Stimulated activated CD4-positive, alpha-beta T cell treated with anti-CD3 and anti-CD28 coated beads, Interleukin-1b, Interleukin-23, amount 100 ng/mL, for 24 hours (primary cell): ENCODE results near the gene TENT4B.

Experiments
- DNase-seq, 4 experiments: peaks; one replicate each; pipeline ENCODE4 v3.0.0-alpha.2; 2020; ENCODE audit warnings: low read depth in 4 of 4, low spot score in 1 of 4

TENT4B gene

GRCh38 chr16:50269769-50270509 lies 116.8 kb downstream of the TENT4B start:
- DNase-seq = no peak

DNA sequence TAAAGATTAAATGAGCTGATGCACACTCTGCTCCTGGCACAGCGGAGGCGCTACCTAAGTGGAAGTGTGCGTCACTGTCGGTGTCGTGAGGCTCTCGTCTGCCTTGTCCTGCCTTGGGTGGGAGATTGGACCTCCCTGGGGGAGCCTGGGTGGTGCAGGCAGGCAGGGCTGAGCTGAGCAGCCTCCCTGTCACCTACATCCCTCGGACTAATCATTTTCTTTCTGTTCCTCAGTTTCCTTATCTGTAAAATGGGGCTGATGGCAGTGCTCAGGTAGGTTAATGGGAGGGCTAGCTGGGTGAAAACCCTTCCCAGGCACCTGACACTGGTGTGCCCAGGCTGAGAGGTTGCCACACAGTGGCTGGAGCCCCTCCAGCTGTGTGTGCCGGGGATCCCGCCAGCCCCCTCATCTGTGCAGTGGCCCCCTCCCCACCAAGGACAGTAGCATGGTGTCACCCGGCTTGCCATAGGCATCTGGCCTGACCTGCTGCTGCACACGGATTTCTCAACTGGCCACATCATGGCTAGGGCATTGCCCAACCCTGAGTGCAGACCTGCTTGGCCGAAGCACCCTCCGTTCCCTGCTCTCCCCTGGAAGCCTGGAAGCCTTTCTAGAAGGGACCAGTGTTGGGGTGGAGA lies 117.5 kb downstream of the TENT4B start:
- no peak for DNase-seq

DNA sequence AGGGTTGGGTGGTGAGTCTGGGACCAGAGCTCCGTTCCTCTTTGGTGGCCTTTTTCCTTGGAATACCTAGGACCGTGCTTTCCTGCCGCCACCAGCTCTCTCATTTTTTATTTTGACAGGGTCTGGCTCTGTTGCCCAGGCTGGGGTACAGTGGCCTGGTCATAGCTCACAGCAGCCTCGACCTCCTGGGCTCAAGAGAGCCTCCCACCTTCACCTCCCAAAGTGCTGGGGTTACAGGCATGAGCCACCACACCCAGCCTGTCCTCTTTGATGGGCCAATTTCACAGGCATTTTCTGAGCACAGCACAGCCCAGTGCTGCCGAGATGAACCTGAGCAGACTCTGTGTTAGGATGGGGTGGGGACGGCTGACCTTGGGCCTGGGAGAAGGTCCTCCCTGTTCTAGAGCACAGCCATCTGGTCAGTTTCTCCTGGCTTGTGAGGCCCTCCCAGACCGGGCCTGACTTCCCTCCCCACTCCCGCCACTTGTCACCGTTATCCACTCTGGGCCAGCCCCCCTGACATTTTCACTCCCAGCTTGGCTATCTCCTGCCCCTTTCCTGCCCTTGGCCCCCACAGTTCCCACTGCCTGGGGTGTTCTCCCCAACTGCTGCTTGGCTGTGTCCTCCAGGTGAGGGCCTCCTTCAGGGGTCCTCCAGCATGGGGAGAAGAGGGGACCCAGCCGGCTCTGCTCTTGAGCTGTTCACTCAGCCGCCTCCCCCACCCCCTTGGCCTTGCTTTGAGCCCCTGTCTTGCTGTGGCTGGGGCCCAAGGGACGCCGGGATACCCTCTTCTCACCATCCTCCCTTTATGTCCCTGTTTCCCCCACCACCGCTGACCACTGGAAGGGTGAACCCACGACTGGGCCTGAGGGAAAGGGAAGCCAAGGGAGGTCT lies 118.3 kb downstream of the TENT4B start:
- no peak for DNase-seq

- DNase-seq = no peak
Measured at GRCh38 chr16:50272111-50272571, 119.0 kb downstream of the TENT4B start.

DNA sequence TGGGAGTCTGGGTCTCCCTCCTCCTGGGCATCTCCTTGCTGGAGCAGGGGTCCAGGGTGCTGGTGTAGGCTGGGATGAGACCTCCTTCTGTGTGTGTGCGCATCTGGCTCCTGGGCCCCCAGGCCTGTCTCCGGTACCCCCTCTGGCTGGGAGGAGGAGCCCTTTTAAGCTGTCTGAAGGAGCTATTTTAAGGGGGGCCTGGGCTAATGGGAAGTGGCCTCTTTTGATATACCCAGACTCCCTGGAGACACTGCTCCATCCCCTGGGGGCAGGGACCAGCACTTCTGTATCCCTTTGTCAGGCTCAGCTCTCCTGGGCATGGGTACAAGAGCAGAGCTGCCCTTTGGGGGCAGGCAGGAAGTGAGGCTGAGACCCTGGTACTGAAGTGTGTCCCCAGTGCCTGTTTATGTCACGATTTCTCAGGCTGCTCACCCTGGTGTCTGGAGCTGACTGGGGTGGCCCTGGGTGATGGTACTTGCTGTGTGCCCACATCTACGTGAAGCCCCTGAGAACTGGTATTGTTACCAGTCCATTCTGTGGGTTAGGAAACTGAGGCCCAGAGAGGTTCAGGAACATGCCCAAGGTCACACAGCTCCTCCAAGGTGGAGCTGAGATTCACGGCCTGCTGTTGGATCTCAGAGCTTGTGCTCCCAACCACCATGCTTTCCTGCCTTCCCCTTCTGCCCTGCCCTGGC lies 119.7 kb downstream of the TENT4B start:
- DNase-seq = no peak

DNA sequence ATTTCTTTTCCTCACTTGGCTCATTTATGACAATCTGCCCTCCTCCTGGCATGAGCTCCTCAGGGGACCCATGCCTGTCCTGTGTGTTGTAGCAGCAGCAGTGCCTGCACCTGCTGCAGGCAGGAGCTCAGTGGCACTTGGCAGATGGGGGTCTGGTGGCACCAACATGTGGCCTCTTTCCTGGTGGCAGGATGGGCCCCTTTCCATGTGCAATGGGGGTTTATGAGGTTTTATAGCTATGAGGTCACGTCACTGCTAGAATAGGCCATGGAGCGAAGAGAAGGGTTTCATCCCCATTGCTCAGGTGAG lies 120.2 kb downstream of the TENT4B start:
- no peak for DNase-seq

DNA sequence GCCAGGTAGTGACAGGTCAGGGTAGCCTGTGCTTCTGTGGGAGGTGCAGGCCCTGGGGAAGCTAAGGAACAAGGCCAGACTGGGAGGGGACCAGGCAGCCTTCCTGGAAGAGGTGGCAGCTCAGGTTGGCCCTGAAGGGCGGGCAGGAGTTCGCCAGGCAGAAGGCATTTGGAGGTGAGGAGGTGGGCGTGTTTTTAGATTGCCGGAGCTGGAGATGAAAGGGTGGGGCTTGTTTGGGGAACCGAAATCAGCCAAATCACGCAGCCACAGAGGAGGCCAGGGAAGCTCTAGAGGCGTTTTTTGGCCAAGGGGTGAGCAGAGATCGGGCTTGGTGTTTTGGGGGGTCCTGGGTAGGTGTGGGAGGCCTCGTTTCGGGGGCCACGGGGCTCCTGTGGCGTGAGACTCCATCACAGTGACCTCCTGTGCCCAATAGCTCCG lies 120.8 kb downstream of the TENT4B start:
- DNase-seq = no peak

- no peak for DNase-seq
Measured at GRCh38 chr16:50274326-50275097, 121.4 kb downstream of the TENT4B start.

DNA sequence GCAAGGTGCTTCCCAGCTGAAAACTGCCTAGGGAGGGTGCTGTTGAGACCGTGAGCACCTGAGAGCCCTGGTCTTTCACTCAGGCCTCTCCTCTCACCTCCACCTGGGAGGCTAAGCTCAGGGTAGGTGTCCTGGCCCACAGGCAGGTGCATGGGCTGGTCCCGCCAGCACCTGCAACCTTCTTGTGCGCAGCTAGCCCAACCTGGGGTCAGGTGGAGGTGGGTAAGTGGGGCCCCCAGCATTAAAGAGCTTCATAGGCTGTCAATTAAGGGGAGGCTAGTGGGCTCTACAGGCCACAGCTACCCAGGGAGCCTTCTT lies 122.0 kb downstream of the TENT4B start:
- no peak for DNase-seq

DNA sequence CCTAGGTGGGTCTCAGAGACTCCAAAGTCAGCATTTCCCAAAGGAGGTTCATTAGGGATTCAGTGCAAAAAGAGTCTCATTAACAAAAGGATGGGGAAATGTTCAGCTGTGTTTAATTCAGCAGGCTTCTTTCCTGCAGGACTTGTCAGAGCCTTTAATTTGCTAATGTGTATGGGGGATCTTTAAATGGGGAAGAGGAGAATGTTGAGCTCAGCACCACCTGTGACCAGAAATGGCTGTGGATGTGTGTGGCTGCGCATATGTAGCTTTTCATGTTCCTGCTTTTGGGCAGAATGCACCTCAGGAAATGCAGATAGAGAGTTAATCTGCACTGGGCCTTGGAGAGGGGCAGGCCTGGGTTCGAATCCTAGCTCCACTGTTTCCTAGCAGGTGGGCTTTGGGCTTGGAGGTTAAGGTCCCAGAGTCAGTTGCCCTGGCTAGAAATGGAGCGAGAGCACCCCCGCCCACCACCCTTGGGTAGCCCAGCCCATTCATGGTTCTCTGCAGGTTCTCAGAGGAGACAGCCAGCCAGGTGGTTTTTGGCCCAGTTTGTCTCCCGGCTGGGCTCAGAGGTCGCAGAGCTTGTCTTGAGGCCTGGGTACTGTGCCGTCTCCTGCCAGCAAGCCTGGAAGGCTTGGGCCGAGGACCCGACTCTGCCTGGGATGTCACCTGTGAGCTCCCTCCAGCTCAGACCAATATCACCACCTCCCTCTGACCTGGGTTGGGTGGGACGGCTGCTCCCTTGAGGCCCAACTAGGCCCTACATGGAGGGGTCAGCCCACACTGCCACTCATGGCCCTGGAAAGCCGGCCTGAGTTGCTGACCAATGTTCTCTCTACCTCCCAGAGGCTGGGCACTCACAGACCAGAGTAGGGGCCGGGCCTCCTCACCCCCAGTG lies 122.6 kb downstream of the TENT4B start:
- DNase-seq = no peak

GRCh38 chr16:50276326-50276640 lies 123.2 kb downstream of the TENT4B start:
- no peak for DNase-seq

GRCh38 chr16:50276801-50277555 lies 123.9 kb downstream of the TENT4B start:
- no peak for DNase-seq

GRCh38 chr16:50278251-50278650 lies 125.1 kb downstream of the TENT4B start:
- no peak for DNase-seq

- no peak for DNase-seq
Measured at GRCh38 chr16:50279504-50279865, 126.4 kb downstream of the TENT4B start.

- DNase-seq = no peak
Measured at GRCh38 chr16:50280932-50281331, 127.8 kb downstream of the TENT4B start.
